ENCODE data around the gene PKP4. TPM values are rescaled to one million over a fixed set of nuclear protein-coding genes. Genes with fewer than 3 reads are reported as not detected.

Gene PKP4
- total RNA-seq, 2 experiments from 2014 or later = 33.7 to 38.7 TPM

DNA sequence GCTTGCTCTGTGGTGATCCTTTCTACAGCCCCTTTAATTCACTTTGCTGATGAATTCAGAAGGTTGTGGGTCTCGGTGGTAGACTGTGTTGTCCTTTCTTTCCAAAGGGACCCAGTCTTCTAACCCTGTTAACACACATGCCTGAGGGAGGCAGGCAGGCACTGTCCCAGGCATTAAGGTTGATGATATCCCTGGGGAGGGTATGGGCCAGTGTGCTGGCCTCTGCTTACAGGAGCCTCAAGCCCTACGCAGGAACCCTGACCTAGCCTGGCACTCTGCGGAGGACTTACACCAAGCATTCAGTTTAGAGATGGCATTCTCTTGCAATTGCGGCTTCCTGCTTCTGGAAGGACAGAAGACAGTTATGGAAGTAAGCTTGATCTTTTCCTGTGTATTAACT is 102.5 kb downstream of the PKP4 start:
- POLR2A ChIA-PET = no interaction called here

GRCh38 chr2:158560259-158560658 is 103.5 kb downstream of the PKP4 start:
- Mint-ChIP-seq H3K27me3 (no peaks in the 10 kb centered on the region), H3K36me3 (ENCODE audit: low read depth) (no peaks in the 10 kb centered on the region), H3K27ac (no peak overlapping the region), H3K9me3 (no peaks in the 10 kb centered on the region), H3K4me1 (ENCODE audit: low read depth) (no peaks in the 10 kb centered on the region), H3K4me3 (no peak overlapping the region)
- ChIA-PET POLR2A (no interaction called here), CTCF (no interaction called here)
- ATAC-seq (no peak), DNase-seq (no peak)
- intact Hi-C loops (cut with micrococcal nuclease) = no loop called here
- no peak for TF ChIP-seq CTCF (IDR thresholded peaks at IDR 0.05)

More for the DNA sequence above, 102.5 kb downstream of the PKP4 start:
- Mint-ChIP-seq H3K27ac (no peak overlapping the region), H3K9me3 (no peaks in the 10 kb centered on the region), H3K4me3 (no peak overlapping the region), H3K36me3 (ENCODE audit: low read depth) (no peaks in the 10 kb centered on the region), H3K27me3 (no peaks in the 10 kb centered on the region), H3K4me1 (ENCODE audit: low read depth) (no peaks in the 10 kb centered on the region)
- no peak for TF ChIP-seq CTCF (IDR thresholded peaks at IDR 0.05)
- CTCF ChIA-PET = no interaction called here
- DNase-seq (no peak), ATAC-seq (no peak)
- intact Hi-C loops (cut with micrococcal nuclease) = no loop called here

DNA sequence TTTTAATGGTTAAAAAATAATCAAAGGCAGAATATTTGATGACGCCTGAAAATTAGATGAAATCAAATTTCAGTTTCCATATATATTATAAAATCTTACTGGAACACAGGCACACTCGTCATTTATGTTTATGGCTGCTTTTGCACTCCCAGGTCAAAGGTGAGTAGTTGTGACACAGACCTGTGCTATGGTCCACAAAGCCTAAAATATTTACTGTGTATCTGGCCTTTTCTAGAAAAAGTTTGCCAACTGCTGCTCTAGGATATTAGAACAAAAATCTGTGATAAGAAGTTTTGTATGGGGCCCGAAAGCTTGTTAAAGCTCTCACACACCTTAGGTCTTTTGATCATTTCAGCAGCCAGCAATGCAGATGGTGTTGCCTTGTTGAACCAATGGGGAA is 104.3 kb downstream of the PKP4 start:
- no peak for TF ChIP-seq CTCF (IDR thresholded peaks at IDR 0.05)
- H3K4me1 Mint-ChIP-seq (ENCODE audit: low read depth) = no peaks in the 10 kb centered on the region
- H3K36me3 Mint-ChIP-seq (ENCODE audit: low read depth) = no peaks in the 10 kb centered on the region
- CTCF ChIA-PET = no interaction called here
- H3K4me3 Mint-ChIP-seq = no peak overlapping the region
- H3K9me3 Mint-ChIP-seq = no peaks in the 10 kb centered on the region
- intact Hi-C loops (cut with micrococcal nuclease) = no loop called here
- ATAC-seq (no peak), DNase-seq (no peak)
- POLR2A ChIA-PET = no interaction called here
- no peak overlapping the region for H3K27ac Mint-ChIP-seq
- no peaks in the 10 kb centered on the region for H3K27me3 Mint-ChIP-seq

DNA sequence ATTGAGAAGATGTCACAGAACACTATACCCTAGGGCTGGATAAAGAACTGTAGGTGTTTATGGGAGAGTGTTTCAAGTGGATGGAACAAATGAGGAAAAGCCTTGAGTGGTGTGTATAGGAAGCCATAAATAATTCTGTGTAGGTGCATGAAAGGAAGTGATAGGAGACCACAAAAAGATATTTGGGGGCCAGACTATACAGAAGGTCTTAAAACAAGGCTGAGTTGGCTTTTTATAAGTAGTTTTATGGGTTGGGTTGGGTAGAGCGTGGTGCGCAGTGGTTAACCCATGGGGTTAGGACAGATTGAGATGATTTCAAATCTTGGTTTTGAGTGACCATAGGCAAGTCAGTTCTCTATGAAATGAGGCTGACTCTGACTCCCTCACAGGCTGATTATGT is 110.5 kb downstream of the PKP4 start:
- no peaks in the 10 kb centered on the region for H3K36me3 Mint-ChIP-seq (ENCODE audit: low read depth)
- no peaks in the 10 kb centered on the region for H3K4me1 Mint-ChIP-seq (ENCODE audit: low read depth)

DNA sequence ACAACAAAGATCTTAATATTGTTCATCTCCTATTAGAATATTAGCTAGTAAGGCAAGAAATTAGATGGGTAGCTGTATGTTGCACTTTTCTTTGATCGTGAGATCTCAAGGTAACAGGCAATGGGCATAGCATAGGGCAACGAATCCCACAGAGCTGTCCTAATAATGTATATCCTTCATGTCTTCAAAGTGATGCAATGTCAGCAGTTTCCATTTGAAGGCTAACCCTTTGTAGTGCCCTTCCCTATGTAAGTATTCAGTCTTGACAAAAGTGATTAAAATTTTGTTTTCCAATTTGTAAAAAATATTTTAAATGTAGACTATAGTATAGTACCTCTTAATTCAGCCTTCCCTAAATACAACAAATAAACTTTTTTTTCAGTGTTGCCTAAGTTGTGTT is 112.5 kb downstream of the PKP4 start:
- no peaks in the 10 kb centered on the region for H3K36me3 Mint-ChIP-seq (ENCODE audit: low read depth)
- no peak for TF ChIP-seq CTCF (IDR thresholded peaks at IDR 0.05)
- H3K4me1 Mint-ChIP-seq (ENCODE audit: low read depth) = no peaks in the 10 kb centered on the region
- intact Hi-C loops (cut with micrococcal nuclease) = no loop called here
- H3K27me3 Mint-ChIP-seq = no peaks in the 10 kb centered on the region
- H3K4me3 Mint-ChIP-seq = no peak overlapping the region
- no peak for ATAC-seq
- ChIA-PET POLR2A (interaction anchor here (0.6 kb wide), 1 partner anchor 44 kb away, joined by 3 read pairs; no protein-coding TSS in a partner anchor), CTCF (no interaction called here)
- no peak for DNase-seq
- no peak overlapping the region for H3K27ac Mint-ChIP-seq
- H3K9me3 Mint-ChIP-seq = peaks cover 1% of the 10 kb centered on the region

More for the DNA sequence above, 110.5 kb downstream of the PKP4 start:
- no peak overlapping the region for H3K27ac Mint-ChIP-seq
- POLR2A ChIA-PET = interaction anchor here (0.6 kb wide), 1 partner anchor 209 kb away, joined by 3 read pairs; no protein-coding TSS in a partner anchor
- H3K4me3 Mint-ChIP-seq = no peak overlapping the region
- intact Hi-C loops (cut with micrococcal nuclease) = no loop called here
- no peaks in the 10 kb centered on the region for H3K27me3 Mint-ChIP-seq
- CTCF ChIA-PET = no interaction called here
- no peak for ATAC-seq
- H3K9me3 Mint-ChIP-seq = peaks cover 1% of the 10 kb centered on the region
- DNase-seq = no peak
- TF ChIP-seq CTCF (IDR thresholded peaks at IDR 0.05) = no peak

Measured in activated CD8-positive, alpha-beta T cell treated with anti-CD3 and anti-CD28 coated beads for 36 hours (primary cell).